HEK293 (cell line): ENCODE data around the gene PEAK3.

Source experiments
- AEBP2 ChIP-seq: fragments of 450-650 bp; formaldehyde crosslinking; IDR thresholded peaks from 2 replicates; pipeline ENCODE4 v1.5.1; 2016; ENCODE audit warnings: missing biosample characterization, missing genetic modification characterization, borderline replicate concordance
- FEZF1 ChIP-seq: fragments of 450-650 bp; formaldehyde crosslinking; IDR thresholded peaks from 2 replicates; pipeline ENCODE4 v1.5.1; 2016; ENCODE audit warnings: missing biosample characterization, missing genetic modification characterization
- GLIS1 ChIP-seq: fragments of 450-650 bp; formaldehyde crosslinking; IDR thresholded peaks from 2 replicates; pipeline ENCODE4 v1.5.1; 2016; ENCODE audit warnings: missing biosample characterization, missing genetic modification characterization
- HOXA7 ChIP-seq: sonication (generic); formaldehyde crosslinking; IDR thresholded peaks from 2 replicates; pipeline ENCODE4 v1.8.1; 2022; ENCODE audit warnings: missing genetic modification reagents, borderline replicate concordance
- HOXD13 ChIP-seq: sonication (generic); formaldehyde crosslinking; IDR thresholded peaks from 2 replicates; pipeline ENCODE4 v1.8.0; 2022; ENCODE audit warnings: missing genetic modification reagents, borderline replicate concordance
- KLF9 ChIP-seq: fragments of 450-650 bp; formaldehyde crosslinking; IDR thresholded peaks from 2 replicates; pipeline ENCODE4 v1.5.1; 2016; ENCODE audit warnings: missing biosample characterization, missing genetic modification characterization, low read depth
- MYNN ChIP-seq: fragments of 450-650 bp; formaldehyde crosslinking; IDR thresholded peaks from 2 replicates; pipeline ENCODE4 v1.5.1; 2016; ENCODE audit warnings: missing biosample characterization, missing genetic modification characterization, borderline replicate concordance
- MZF1 ChIP-seq: fragments of 450-650 bp; formaldehyde crosslinking; IDR thresholded peaks from 2 replicates; pipeline ENCODE4 v1.5.1; 2017; ENCODE audit warnings: missing biosample characterization, missing genetic modification characterization, borderline replicate concordance
- SP7 ChIP-seq: fragments of 450-650 bp; formaldehyde crosslinking; IDR thresholded peaks from 2 replicates; pipeline ENCODE4 v1.5.1; 2016; ENCODE audit warnings: missing biosample characterization, missing genetic modification characterization
- ZBTB44 ChIP-seq: fragments of 450-650 bp; IDR thresholded peaks from 2 replicates; pipeline ENCODE4 v1.5.1; 2018; ENCODE audit warnings: missing biosample characterization, mild to moderate bottlenecking, missing genetic modification characterization
- ZNF10 ChIP-seq: fragments of 450-650 bp; formaldehyde crosslinking; IDR thresholded peaks from 2 replicates; pipeline ENCODE4 v1.5.1; 2017; ENCODE audit warnings: missing biosample characterization, missing genetic modification characterization
- ZNF112 ChIP-seq: fragments of 450-650 bp; formaldehyde crosslinking; IDR thresholded peaks from 2 replicates; pipeline ENCODE4 v1.5.0; 2017; ENCODE audit warnings: missing biosample characterization, missing genetic modification characterization
- ZNF23 ChIP-seq: fragments of 450-650 bp; formaldehyde crosslinking; IDR thresholded peaks from 2 replicates; pipeline ENCODE4 v1.5.1; 2016; ENCODE audit warnings: missing biosample characterization, missing genetic modification characterization, borderline replicate concordance
- ZNF248 ChIP-seq: fragments of 450-650 bp; formaldehyde crosslinking; IDR thresholded peaks from 2 replicates; pipeline ENCODE4 v1.5.1; 2017; ENCODE audit warnings: missing biosample characterization, missing genetic modification characterization
- ZNF341 ChIP-seq: fragments of 450-650 bp; formaldehyde crosslinking; IDR thresholded peaks from 2 replicates; pipeline ENCODE4; 2016; ENCODE audit warnings: low read depth, missing biosample characterization, missing genetic modification characterization
- ZNF350 ChIP-seq: fragments of 450-650 bp; formaldehyde crosslinking; IDR thresholded peaks from 2 replicates; pipeline ENCODE4 v1.5.0; 2017; ENCODE audit warnings: missing biosample characterization, mild to moderate bottlenecking, missing genetic modification characterization
- ZNF501 ChIP-seq: fragments of 450-650 bp; formaldehyde crosslinking; IDR thresholded peaks from 2 replicates; pipeline ENCODE4 v1.5.1; 2016; ENCODE audit warnings: missing biosample characterization, missing genetic modification characterization
- ZNF513 ChIP-seq: fragments of 450-650 bp; IDR thresholded peaks from 2 replicates; pipeline ENCODE4 v1.5.1; 2018; ENCODE audit warnings: missing biosample characterization, missing genetic modification characterization
- ZNF529 ChIP-seq: fragments of 450-650 bp; formaldehyde crosslinking; IDR thresholded peaks from 2 replicates; pipeline ENCODE4 v1.5.1; 2017; ENCODE audit warnings: missing genetic modification characterization, missing biosample characterization; ENCODE audit not compliant: insufficient replicate concordance
- ZNF544 ChIP-seq: fragments of 450-650 bp; formaldehyde crosslinking; IDR thresholded peaks from 2 replicates; pipeline ENCODE4 v1.5.0; 2017; ENCODE audit warnings: missing biosample characterization, missing genetic modification characterization
- ZNF560 ChIP-seq: fragments of 450-650 bp; formaldehyde crosslinking; IDR thresholded peaks from 2 replicates; pipeline ENCODE4 v1.5.1; 2017; ENCODE audit warnings: missing biosample characterization, missing genetic modification characterization, borderline replicate concordance
- ZNF596 ChIP-seq: fragments of 450-650 bp; IDR thresholded peaks from 2 replicates; pipeline ENCODE4 v1.5.0; 2018; ENCODE audit warnings: missing biosample characterization, mild to moderate bottlenecking, missing genetic modification characterization, moderate library complexity
- ZNF660 ChIP-seq: fragments of 450-650 bp; IDR thresholded peaks from 2 replicates; pipeline ENCODE4 v1.5.1; 2018; ENCODE audit warnings: missing biosample characterization, mild to moderate bottlenecking, missing genetic modification characterization
- ZNF76 ChIP-seq: fragments of 450-650 bp; formaldehyde crosslinking; IDR thresholded peaks from 2 replicates; pipeline ENCODE4; 2016; ENCODE audit warnings: low read depth, missing biosample characterization, missing genetic modification characterization, borderline replicate concordance
- ZNF785 ChIP-seq: fragments of 450-650 bp; formaldehyde crosslinking; IDR thresholded peaks from 2 replicates; pipeline ENCODE4 v1.5.1; 2016; ENCODE audit warnings: missing biosample characterization, missing genetic modification characterization
- TF ChIP-seq, protein P1 (sequence below): fragments of 450-650 bp; formaldehyde crosslinking; IDR thresholded peaks from 2 replicates; pipeline ENCODE4 v1.5.1; 2016; ENCODE audit warnings: missing biosample characterization, missing genetic modification characterization
- TF ChIP-seq, protein P2 (sequence below): fragments of 450-650 bp; formaldehyde crosslinking; IDR thresholded peaks from 2 replicates; pipeline ENCODE4 v1.5.1; 2016; ENCODE audit warnings: missing biosample characterization, missing genetic modification characterization
- TF ChIP-seq, protein P3 (sequence below): sonication (generic); formaldehyde crosslinking; IDR thresholded peaks from 2 replicates; pipeline ENCODE4 v1.8.1; 2022; ENCODE audit warnings: mild to moderate bottlenecking, moderate library complexity, missing genetic modification reagents

The PEAK3 gene

DNA sequence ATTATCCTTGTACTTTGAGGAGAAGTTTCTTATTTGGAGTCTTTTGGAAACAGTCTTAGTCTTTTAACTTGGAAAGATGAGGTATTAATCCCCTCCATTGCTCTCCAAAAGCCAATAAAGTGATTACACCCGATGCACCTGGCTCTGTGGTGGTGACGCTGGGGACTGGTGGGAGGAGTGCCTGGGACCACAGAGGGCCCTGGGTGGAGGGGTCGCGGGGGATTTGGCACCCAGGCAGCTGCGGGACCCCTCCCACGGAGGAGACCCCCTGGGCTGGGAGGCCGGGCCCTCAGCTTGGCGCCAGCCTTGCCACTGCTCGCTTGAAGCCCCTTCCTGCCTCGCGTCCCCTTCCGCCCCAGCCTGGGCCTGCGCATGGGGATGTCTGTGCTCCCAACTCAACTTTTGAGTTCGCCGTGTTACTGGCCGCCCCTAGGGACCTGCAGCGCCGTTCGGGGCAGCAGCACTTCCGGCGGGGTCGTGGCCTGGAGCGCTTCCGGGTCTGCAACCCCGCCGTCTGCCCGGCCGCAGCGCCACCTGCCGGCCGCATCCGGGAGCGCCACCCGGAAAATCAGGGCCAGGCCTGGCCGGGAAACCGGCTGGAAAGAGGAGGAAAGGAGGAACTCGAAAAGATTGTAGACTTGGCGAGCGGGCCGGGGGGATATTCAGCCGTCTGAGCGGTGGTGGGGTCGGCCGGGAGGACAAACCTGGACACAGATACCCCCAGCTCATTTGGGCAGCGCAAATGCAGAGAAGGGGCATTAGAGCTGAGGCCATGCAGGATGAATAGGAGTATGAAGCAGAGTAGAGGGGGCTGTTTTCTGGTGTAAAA is 8.4 kb downstream of the PEAK3 start (continued):
- TF ChIP-seq ZNF596 (tag by site-specific recombination) (0 out of 2 replicates have a peak, but pooled peaks have one; percentile 26), ZNF341 (tag by site-specific recombination) (peak; percentile 30; the same call in 1 of the 2 replicates), ZNF513 (no peak), SP7 (tag by site-specific recombination) (peak; percentile 86), ZNF112 (no peak), ZNF544 (tag by site-specific recombination) (no peak), ZNF785 (tag by site-specific recombination) (no peak; the same call in 1 of the 2 replicates), ZNF560 (tag by site-specific recombination) (no peak), ZNF23 (tag by site-specific recombination) (no peak), FEZF1 (tag by site-specific recombination) (0 out of 2 replicates have a peak, but pooled peaks have one; percentile 50), HOXA7 (no peak), ZNF10 (0 out of 2 replicates have a peak, but pooled peaks have one; percentile 29), KLF9 (tag by site-specific recombination) (peak; percentile 53; the same call in 1 of the 2 replicates), ZNF350 (tag by site-specific recombination) (no peak), ZNF76 (peak; percentile 85), ZBTB44 (peak; percentile 59; the same call in 1 of the 2 replicates), ZNF248 (tag by site-specific recombination) (no peak), MZF1 (peak; percentile 98), MYNN (tag by site-specific recombination) (peak; percentile 71; the same call in 1 of the 2 replicates), ZNF529 (no peak), ZNF501 (peak; percentile 90), AEBP2 (tag by site-specific recombination) (no peak), ZNF660 (tag by site-specific recombination) (peak; percentile 91), GLIS1 (tag by site-specific recombination) (peak; percentile 96), HOXD13 (CRISPR knock-in tag) (0 out of 2 replicates have a peak, but pooled peaks have one; percentile 14)
- TF ChIP-seq, protein P1, sequence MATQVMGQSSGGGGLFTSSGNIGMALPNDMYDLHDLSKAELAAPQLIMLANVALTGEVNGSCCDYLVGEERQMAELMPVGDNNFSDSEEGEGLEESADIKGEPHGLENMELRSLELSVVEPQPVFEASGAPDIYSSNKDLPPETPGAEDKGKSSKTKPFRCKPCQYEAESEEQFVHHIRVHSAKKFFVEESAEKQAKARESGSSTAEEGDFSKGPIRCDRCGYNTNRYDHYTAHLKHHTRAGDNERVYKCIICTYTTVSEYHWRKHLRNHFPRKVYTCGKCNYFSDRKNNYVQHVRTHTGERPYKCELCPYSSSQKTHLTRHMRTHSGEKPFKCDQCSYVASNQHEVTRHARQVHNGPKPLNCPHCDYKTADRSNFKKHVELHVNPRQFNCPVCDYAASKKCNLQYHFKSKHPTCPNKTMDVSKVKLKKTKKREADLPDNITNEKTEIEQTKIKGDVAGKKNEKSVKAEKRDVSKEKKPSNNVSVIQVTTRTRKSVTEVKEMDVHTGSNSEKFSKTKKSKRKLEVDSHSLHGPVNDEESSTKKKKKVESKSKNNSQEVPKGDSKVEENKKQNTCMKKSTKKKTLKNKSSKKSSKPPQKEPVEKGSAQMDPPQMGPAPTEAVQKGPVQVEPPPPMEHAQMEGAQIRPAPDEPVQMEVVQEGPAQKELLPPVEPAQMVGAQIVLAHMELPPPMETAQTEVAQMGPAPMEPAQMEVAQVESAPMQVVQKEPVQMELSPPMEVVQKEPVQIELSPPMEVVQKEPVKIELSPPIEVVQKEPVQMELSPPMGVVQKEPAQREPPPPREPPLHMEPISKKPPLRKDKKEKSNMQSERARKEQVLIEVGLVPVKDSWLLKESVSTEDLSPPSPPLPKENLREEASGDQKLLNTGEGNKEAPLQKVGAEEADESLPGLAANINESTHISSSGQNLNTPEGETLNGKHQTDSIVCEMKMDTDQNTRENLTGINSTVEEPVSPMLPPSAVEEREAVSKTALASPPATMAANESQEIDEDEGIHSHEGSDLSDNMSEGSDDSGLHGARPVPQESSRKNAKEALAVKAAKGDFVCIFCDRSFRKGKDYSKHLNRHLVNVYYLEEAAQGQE (tag by site-specific recombination) = 0 out of 2 replicates have a peak, but pooled peaks have one; percentile 14
- TF ChIP-seq, protein P2, sequence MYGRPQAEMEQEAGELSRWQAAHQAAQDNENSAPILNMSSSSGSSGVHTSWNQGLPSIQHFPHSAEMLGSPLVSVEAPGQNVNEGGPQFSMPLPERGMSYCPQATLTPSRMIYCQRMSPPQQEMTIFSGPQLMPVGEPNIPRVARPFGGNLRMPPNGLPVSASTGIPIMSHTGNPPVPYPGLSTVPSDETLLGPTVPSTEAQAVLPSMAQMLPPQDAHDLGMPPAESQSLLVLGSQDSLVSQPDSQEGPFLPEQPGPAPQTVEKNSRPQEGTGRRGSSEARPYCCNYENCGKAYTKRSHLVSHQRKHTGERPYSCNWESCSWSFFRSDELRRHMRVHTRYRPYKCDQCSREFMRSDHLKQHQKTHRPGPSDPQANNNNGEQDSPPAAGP (tag by site-specific recombination) = peak; percentile 73
- TF ChIP-seq, protein P3, sequence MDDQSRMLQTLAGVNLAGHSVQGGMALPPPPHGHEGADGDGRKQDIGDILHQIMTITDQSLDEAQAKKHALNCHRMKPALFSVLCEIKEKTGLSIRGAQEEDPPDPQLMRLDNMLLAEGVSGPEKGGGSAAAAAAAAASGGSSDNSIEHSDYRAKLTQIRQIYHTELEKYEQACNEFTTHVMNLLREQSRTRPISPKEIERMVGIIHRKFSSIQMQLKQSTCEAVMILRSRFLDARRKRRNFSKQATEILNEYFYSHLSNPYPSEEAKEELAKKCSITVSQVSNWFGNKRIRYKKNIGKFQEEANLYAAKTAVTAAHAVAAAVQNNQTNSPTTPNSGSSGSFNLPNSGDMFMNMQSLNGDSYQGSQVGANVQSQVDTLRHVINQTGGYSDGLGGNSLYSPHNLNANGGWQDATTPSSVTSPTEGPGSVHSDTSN (CRISPR knock-in tag) = peak; percentile 66; the same call in 1 of the 2 replicates
